HepG2 (cell line): Measurements from ENCODE around the gene LYRM7. TPM values are rescaled to one million over a fixed set of nuclear protein-coding genes. Genes with fewer than 3 reads are reported as not detected.

Experiments
- CHD4 ChIP-seq: fragments of 200-600 bp; sonication (generic); IDR thresholded peaks from 2 replicates; pipeline ENCODE4 v1.7.0; 2017; ENCODE audit warnings: mild to moderate bottlenecking, low read length, borderline replicate concordance
- DMAP1 ChIP-seq: IDR thresholded peaks from 2 replicates; pipeline ENCODE4 v1.6.1; 2016
- DNMT3B ChIP-seq: conservative IDR thresholded peaks from 2 replicates; pipeline ENCODE4 v1.6.1; 2016; ENCODE audit warnings: missing biosample characterization, control low read depth
- FOXA3 ChIP-seq: IDR thresholded peaks from 2 replicates; pipeline ENCODE4 v1.6.1; 2016; ENCODE audit warnings: missing genetic modification reagents, missing compliant biosample characterization
- FOXP1 ChIP-seq, 2 experiments: fragments of 450-650 bp in 1 of 2; IDR thresholded peaks; 2 replicates each; pipeline ENCODE4 v1.6.1; 2017 to 2018; ENCODE audit warnings: antibody characterized with exemption in 1 of 2
- GATAD2A ChIP-seq: IDR thresholded peaks from 2 replicates; pipeline ENCODE4 v1.6.1; 2016
- HDAC1 ChIP-seq: sonication (generic); formaldehyde crosslinking; IDR thresholded peaks from 2 replicates; pipeline ENCODE4 v1.5.1; 2020; ENCODE audit warnings: mild to moderate bottlenecking, missing genetic modification reagents
- HMG20A ChIP-seq: IDR thresholded peaks from 2 replicates; pipeline ENCODE4 v1.6.1; 2016; ENCODE audit warnings: borderline replicate concordance
- KDM1A ChIP-seq: IDR thresholded peaks from 2 replicates; pipeline ENCODE4 v1.6.1; 2016; ENCODE audit warnings: missing compliant biosample characterization
- KDM5A ChIP-seq: fragments of 200-600 bp; sonication (generic); IDR thresholded peaks from 2 replicates; pipeline ENCODE4 v1.7.0; 2018; ENCODE audit warnings: antibody characterized with exemption, mild to moderate bottlenecking, low read length, borderline replicate concordance
- MED1 ChIP-seq: sonication (generic); formaldehyde crosslinking; IDR thresholded peaks from 2 replicates; pipeline ENCODE4 v1.4.0; 2020; ENCODE audit warnings: missing genetic modification reagents
- MIXL1 ChIP-seq: IDR thresholded peaks from 2 replicates; pipeline ENCODE4 v1.6.1; 2016
- MYC ChIP-seq: sonication (generic); formaldehyde crosslinking; IDR thresholded peaks from 2 replicates; pipeline ENCODE4 v1.9.0; 2021; ENCODE audit warnings: missing genetic modification reagents, borderline replicate concordance
- NCOA2 ChIP-seq: sonication (generic); formaldehyde crosslinking; IDR thresholded peaks from 2 replicates; pipeline ENCODE4 v1.8.0; 2022; ENCODE audit warnings: inconsistent platforms
- NCOR1 ChIP-seq: fragments of 200-600 bp; sonication (generic); IDR thresholded peaks from 2 replicates; pipeline ENCODE4 v1.7.0; 2017; ENCODE audit warnings: antibody characterized with exemption, low read length, borderline replicate concordance
- NFIC ChIP-seq: IDR thresholded peaks from 2 replicates; pipeline ENCODE4 v1.6.1; 2012; ENCODE audit warnings: mild to moderate bottlenecking, low read length, inconsistent platforms
- NFKBIZ ChIP-seq: IDR thresholded peaks from 2 replicates; pipeline ENCODE4 v1.6.1; 2018; ENCODE audit warnings: missing genetic modification reagents, missing compliant biosample characterization
- NR2F6 ChIP-seq, 2 experiments: IDR thresholded peaks; 2 replicates each; pipeline ENCODE4 v1.6.1; 2016; ENCODE audit warnings: antibody characterized with exemption in 1 of 2, mild to moderate bottlenecking in 1 of 2
- RCOR2 ChIP-seq: IDR thresholded peaks from 2 replicates; pipeline ENCODE4 v1.6.1; 2016; ENCODE audit warnings: missing biosample characterization, missing genetic modification reagents
- SP5 ChIP-seq: IDR thresholded peaks from 2 replicates; pipeline ENCODE4 v1.6.1; 2016; ENCODE audit warnings: low read depth, borderline replicate concordance
- TBX2 ChIP-seq: sonication (generic); formaldehyde crosslinking; IDR thresholded peaks from 2 replicates; pipeline ENCODE4 v1.5.0; 2020; ENCODE audit warnings: missing genetic modification reagents, mild to moderate bottlenecking, borderline replicate concordance
- TEAD3 ChIP-seq: optimal IDR thresholded peaks from 2 replicates; pipeline ENCODE3; 2016; ENCODE audit warnings: borderline replicate concordance
- TOPORS ChIP-seq: sonication (generic); formaldehyde crosslinking; IDR thresholded peaks from 2 replicates; pipeline ENCODE4 v1.8.0; 2023; ENCODE audit warnings: mild to moderate bottlenecking, missing genetic modification reagents
- ZBTB26 ChIP-seq: IDR thresholded peaks from 2 replicates; pipeline ENCODE4 v1.6.1; 2016; ENCODE audit warnings: missing compliant biosample characterization, missing genetic modification reagents, borderline replicate concordance
- ZMYM4 ChIP-seq: sonication (generic); formaldehyde crosslinking; IDR thresholded peaks from 2 replicates; pipeline ENCODE4 v1.8.1; 2023; ENCODE audit warnings: mild to moderate bottlenecking, missing genetic modification reagents
- ZNF878 ChIP-seq: sonication (generic); formaldehyde crosslinking; IDR thresholded peaks from 2 replicates; pipeline ENCODE4 v1.8.1; 2023; ENCODE audit warnings: mild to moderate bottlenecking, missing genetic modification reagents, moderate library complexity
- polyA plus RNA-seq, 8 experiments: library from polyadenylated mRNA; depleted of rRNA in 3 of 8; stranded (reverse) in 7 of 8; unstranded in 1 of 8; fragments of >200 nt; fragmentation: Illumina TruSeq in 4 of 8; extraction: Trizol in 4 of 8; gene quantifications; 2 replicates each; pipeline versions ENCODE4 v1.2.1 to v1.2.3, GENCODE V29; 2011 to 2016; ENCODE audit warnings: low read depth in 4 of 8, missing spikeins in 1 of 8, mixed read lengths in 1 of 8; ENCODE audit not compliant: insufficient read depth in 1 of 8
- total RNA-seq, 5 experiments: library from RNA; depleted of rRNA; stranded (reverse); fragments of >200 nt; fragmentation: Illumina TruSeq; extraction: Trizol; gene quantifications; 2 replicates each; pipeline ENCODE4 v1.2.3, GENCODE V29; 2016; ENCODE audit warnings: low read depth in 1 of 5
- TF ChIP-seq, protein P1 (sequence below): IDR thresholded peaks from 2 replicates; pipeline ENCODE4 v1.6.1; 2018; ENCODE audit warnings: missing genetic modification reagents
- TF ChIP-seq, protein P2 (sequence below): sonication (generic); formaldehyde crosslinking; IDR thresholded peaks from 2 replicates; pipeline ENCODE4 v1.5.1; 2020; ENCODE audit warnings: missing genetic modification reagents, mild to moderate bottlenecking, borderline replicate concordance
- TF ChIP-seq, protein P3 (sequence below): sonication (generic); formaldehyde crosslinking; IDR thresholded peaks from 2 replicates; pipeline ENCODE4 v1.8.1; 2023; ENCODE audit warnings: mild to moderate bottlenecking, missing genetic modification reagents

Gene LYRM7
- total and polyA plus RNA-seq, 2 of the 13 experiments (the other 11 are each of a cell fraction or from before 2014, with no cell fraction given), result 3.0 to 5.5 TPM

DNA sequence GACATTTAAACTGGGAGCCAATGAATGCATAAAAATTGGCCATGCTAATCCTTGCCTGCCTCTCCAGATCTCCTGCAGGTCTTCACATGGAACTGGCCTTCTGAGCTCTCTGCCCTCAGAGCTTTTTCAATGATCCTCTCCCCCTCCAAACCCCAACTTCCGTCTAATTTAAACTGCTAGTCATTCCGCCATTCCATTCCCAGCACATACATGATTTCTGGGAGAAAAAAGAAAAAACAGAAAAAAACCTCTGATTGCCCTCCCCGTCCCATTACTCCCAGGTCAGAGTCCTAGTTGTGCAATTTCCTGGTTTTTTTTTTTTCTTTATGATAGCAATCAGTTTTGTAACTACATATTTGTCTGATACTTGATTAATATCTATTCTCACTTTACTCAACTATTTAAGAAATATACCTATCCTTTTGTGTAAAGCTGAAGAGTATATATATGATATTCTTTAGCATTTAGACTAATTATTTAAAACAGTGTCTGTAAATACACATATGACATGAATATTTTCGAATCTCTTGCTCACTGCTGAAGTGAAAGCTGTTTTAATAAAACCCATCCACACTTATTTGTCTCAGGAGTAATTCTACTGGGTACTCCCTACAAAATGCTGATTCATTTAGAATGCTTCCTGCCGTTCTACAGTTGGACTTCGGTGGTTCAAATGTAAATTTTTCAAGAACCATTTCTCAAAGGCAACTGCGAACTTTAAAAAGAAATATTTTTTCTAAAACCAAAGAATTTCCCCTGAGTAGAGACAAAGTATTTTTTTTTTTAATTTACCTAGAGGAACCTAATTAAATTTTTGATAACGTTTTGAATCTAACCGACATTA lies 7.2 kb upstream of the LYRM7 start (continued):
- TF ChIP-seq ZBTB26 (CRISPR knock-in tag), result no peak
- peak; percentile 31; the same call in 1 of the 2 replicates for TF ChIP-seq HDAC1
- TF ChIP-seq NFIC, result peak; percentile 70; the same call in 1 of the 2 replicates
- no peak for TF ChIP-seq FOXP1 (IDR thresholded peaks at IDR 0.05)
- TF ChIP-seq FOXP1 (CRISPR knock-in tag; IDR thresholded peaks at IDR 0.05), result 0 out of 2 replicates have a peak, but pooled peaks have one; percentile 26
- TF ChIP-seq KDM1A, result no peak
- peak; percentile 23; the same call in 1 of the 2 replicates for TF ChIP-seq TBX2 (CRISPR knock-in tag)
- 0 out of 2 replicates have a peak, but pooled peaks have one; percentile 45 for TF ChIP-seq ZNF878 (CRISPR knock-in tag)
- TF ChIP-seq FOXA3 (CRISPR knock-in tag), result peak; percentile 52; the same call in 1 of the 2 replicates
- TF ChIP-seq RCOR2 (CRISPR knock-in tag), result peak; percentile 52; the same call in 1 of the 2 replicates
- TF ChIP-seq SP5 (CRISPR knock-in tag), result 0 out of 2 replicates have a peak, but pooled peaks have one; percentile 12
- TF ChIP-seq DNMT3B, result no peak
- 0 out of 2 replicates have a peak, but pooled peaks have one; percentile 39 for TF ChIP-seq ZMYM4 (CRISPR knock-in tag)
- 0 out of 2 replicates have a peak, but pooled peaks have one; percentile 52 for TF ChIP-seq NFKBIZ
- peak; percentile 70; the same call in 1 of the 2 replicates for TF ChIP-seq MIXL1 (CRISPR knock-in tag)
- TF ChIP-seq DMAP1 (CRISPR knock-in tag), result peak; percentile 49; the same call in 1 of the 2 replicates
- peak; percentile 88 for TF ChIP-seq GATAD2A (CRISPR knock-in tag)
- TF ChIP-seq, protein P1, sequence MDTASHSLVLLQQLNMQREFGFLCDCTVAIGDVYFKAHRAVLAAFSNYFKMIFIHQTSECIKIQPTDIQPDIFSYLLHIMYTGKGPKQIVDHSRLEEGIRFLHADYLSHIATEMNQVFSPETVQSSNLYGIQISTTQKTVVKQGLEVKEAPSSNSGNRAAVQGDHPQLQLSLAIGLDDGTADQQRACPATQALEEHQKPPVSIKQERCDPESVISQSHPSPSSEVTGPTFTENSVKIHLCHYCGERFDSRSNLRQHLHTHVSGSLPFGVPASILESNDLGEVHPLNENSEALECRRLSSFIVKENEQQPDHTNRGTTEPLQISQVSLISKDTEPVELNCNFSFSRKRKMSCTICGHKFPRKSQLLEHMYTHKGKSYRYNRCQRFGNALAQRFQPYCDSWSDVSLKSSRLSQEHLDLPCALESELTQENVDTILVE (CRISPR knock-in tag), result peak; percentile 74
- TF ChIP-seq, protein P2, sequence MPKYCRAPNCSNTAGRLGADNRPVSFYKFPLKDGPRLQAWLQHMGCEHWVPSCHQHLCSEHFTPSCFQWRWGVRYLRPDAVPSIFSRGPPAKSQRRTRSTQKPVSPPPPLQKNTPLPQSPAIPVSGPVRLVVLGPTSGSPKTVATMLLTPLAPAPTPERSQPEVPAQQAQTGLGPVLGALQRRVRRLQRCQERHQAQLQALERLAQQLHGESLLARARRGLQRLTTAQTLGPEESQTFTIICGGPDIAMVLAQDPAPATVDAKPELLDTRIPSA (CRISPR knock-in tag), result no peak
- TF ChIP-seq TOPORS (CRISPR knock-in tag), result no peak
- TF ChIP-seq NCOA2, result peak; percentile 36; the same call in 1 of the 2 replicates
- peak; percentile 55 for TF ChIP-seq MED1
- TF ChIP-seq KDM5A, result peak; percentile 67; the same call in 1 of the 2 replicates
- peak; percentile 99 for TF ChIP-seq NCOR1
- TF ChIP-seq MYC (CRISPR knock-in tag), result no peak
- 0 out of 2 replicates have a peak, but pooled peaks have one; percentile 32 for TF ChIP-seq HMG20A
- TF ChIP-seq NR2F6 (IDR thresholded peaks at IDR 0.05), result peak; percentile 50; the same call in 1 of the 2 replicates
- TF ChIP-seq NR2F6 (CRISPR knock-in tag; IDR thresholded peaks at IDR 0.05), result peak; percentile 41; the same call in 1 of the 2 replicates
- TF ChIP-seq TEAD3 (CRISPR knock-in tag), result peak; percentile 48
- TF ChIP-seq, protein P3, sequence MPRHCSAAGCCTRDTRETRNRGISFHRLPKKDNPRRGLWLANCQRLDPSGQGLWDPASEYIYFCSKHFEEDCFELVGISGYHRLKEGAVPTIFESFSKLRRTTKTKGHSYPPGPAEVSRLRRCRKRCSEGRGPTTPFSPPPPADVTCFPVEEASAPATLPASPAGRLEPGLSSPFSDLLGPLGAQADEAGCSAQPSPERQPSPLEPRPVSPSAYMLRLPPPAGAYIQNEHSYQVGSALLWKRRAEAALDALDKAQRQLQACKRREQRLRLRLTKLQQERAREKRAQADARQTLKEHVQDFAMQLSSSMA, result no peak
- TF ChIP-seq CHD4, result no peak; the same call in 1 of the 2 replicates
